Common myeloid progenitor, CD34-positive (primary cell): ENCODE data around the gene UST.

Experiments used
- CTCF ChIA-PET: fragments of 350-600 bp; sonication (Branson Sonifier 250); formaldehyde crosslinking; loops from one replicate; lab custom pipeline; 2021; ENCODE audit warnings: antibody characterized with exemption; lab: Charles Lee
- POLR2A ChIA-PET: fragments of 350-600 bp; sonication (Branson Sonifier 250); formaldehyde crosslinking; loops from one replicate; lab custom pipeline; 2021; ENCODE audit warnings: antibody characterized with exemption; lab: Charles Lee
- DNase-seq, 3 donors: peaks; one replicate each; pipeline versions ENCODE4 v3.0.0 to v3.0.0-alpha.2; 2013
- H3K27ac ChIP-seq, 2 experiments: 1 replicate in 1 of 2; 2 replicates in 1 of 2; pipeline ENCODE4 v1.7.0; 2013; ENCODE audit warnings: inconsistent platforms in 2 of 2, low read length in 2 of 2, mild to moderate bottlenecking in 2 of 2, low read depth in 1 of 2, moderate library complexity in 1 of 2; ENCODE audit not compliant: severe bottlenecking in 2 of 2, insufficient read depth in 1 of 2, poor library complexity in 1 of 2
- H3K27me3 ChIP-seq, 5 experiments: replicated peaks in 2 of 5; 1 replicate in 3 of 5; 2 replicates in 2 of 5; pipeline versions ENCODE4 v1.6.1 to v1.7.0; 2013; ENCODE audit warnings: low read length in 4 of 5, mild to moderate bottlenecking in 2 of 5, moderate library complexity in 2 of 5, inconsistent platforms in 1 of 5; ENCODE audit not compliant: insufficient read depth in 5 of 5, control insufficient read depth in 4 of 5
- H3K36me3 ChIP-seq, 4 experiments: 1 replicate in 2 of 4; 2 replicates in 2 of 4; pipeline versions ENCODE4 v1.6.1 to v1.7.0; 2013; ENCODE audit warnings: low read length in 3 of 4, control low read depth in 1 of 4, mild to moderate bottlenecking in 1 of 4; ENCODE audit not compliant: control insufficient read depth in 4 of 4, insufficient read depth in 4 of 4
- H3K4me1 ChIP-seq, 4 experiments: 1 replicate in 3 of 4; 2 replicates in 1 of 4; pipeline versions ENCODE4 v1.6.1 to v1.7.1; 2013; ENCODE audit warnings: low read length in 3 of 4, mild to moderate bottlenecking in 3 of 4, control low read depth in 1 of 4, inconsistent platforms in 1 of 4, moderate library complexity in 1 of 4; ENCODE audit not compliant: control insufficient read depth in 4 of 4, insufficient read depth in 4 of 4; ENCODE audit errors: control extremely low read depth in 1 of 4
- H3K4me3 ChIP-seq, 7 experiments: 1 replicate in 4 of 7; 2 replicates in 3 of 7; pipeline versions ENCODE4 v1.5.1 to v1.7.0; 2013; ENCODE audit warnings: mild to moderate bottlenecking in 7 of 7, low read length in 6 of 7, moderate library complexity in 6 of 7, inconsistent platforms in 2 of 7, low read depth in 2 of 7, control low read depth in 1 of 7; ENCODE audit not compliant: insufficient read depth in 4 of 7, control insufficient read depth in 1 of 7; ENCODE audit errors: extremely low read depth in 1 of 7
- H3K9me3 ChIP-seq, 5 experiments: 1 replicate in 4 of 5; 2 replicates in 1 of 5; pipeline versions ENCODE4 v1.6.1 to v1.7.1; 2013; ENCODE audit warnings: low read length in 4 of 5, mild to moderate bottlenecking in 2 of 5, inconsistent platforms in 1 of 5, low read depth in 1 of 5, moderate library complexity in 1 of 5; ENCODE audit not compliant: control insufficient read depth in 4 of 5, insufficient read depth in 2 of 5; ENCODE audit errors: control extremely low read depth in 1 of 5
- WGBS: methylation state at CpG from one replicate; pipeline ENCODE4 v1.1.5; 2013; ENCODE audit not compliant: insufficient coverage; 5-methylcytosine and 5-hydroxymethylcytosine counted together

UST gene

DNA sequence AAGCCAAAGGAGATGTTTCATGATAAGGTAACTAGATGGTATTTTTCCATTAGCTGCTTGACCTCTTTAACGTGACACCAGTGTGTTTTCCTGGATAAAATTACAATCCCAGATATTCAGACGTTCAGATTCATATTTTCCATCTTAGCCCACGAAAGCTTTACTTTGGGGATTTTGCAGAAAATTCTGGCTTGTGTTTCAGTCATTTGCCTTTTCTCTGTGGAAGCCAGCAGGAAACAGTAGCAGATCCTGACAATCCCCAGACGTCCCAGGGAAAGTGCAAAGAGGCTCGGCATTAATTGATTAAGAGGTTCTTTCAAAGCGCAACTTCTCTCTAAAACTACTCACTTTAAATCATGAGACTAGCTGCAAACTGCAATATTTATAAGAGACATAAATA, 243.6 kb downstream of the UST start:
- 97% methylated on average over 4 of the region's 6 CpGs for WGBS
- POLR2A ChIA-PET = no interaction called here
- CTCF ChIA-PET = no interaction called here

DNA sequence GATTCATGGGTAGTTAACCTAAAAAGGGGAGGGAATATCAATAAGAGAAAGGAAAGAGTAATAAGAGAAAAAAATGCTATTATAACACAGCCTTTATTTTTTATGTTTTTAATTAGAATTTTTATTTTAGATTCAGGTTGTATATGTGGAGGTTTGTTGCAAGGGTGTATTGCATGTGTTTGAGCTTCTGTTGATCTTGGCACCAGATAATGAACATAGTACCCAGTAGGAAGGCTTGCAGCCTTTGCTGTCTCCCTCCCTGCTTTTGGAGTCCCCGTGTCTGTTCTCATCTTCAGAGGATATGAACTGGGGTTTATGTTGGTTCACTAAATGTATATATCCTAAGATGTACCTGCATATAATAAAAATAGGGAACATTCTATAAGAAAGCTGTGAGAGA, 250.0 kb downstream of the UST start:
- Histone ChIP-seq H3K36me3 (no peaks in the 10 kb centered on the region), H3K27ac (no peak overlapping the region), H3K4me1 (peaks cover 4 to 24% (median 8%) of the 10 kb centered on the region in 4 experiments), H3K9me3 (peaks cover 0 to 10% (median 0%) of the 10 kb centered on the region in 5 experiments), H3K27me3 (no peaks in the 10 kb centered on the region), H3K4me3 (no peak overlapping the region)
- no peak for DNase-seq
- WGBS = no CpG with 5 or more reads among the region's 1 CpG
- ChIA-PET CTCF (no interaction called here), POLR2A (no interaction called here)

More for the DNA sequence above, 243.6 kb downstream of the UST start:
- no peak overlapping the region for H3K4me3 ChIP-seq
- no peak for DNase-seq
- H3K36me3 ChIP-seq = no peaks in the 10 kb centered on the region
- H3K9me3 ChIP-seq = peaks cover 0 to 3% (median 0%) of the 10 kb centered on the region in 5 experiments
- H3K27me3 ChIP-seq = no peaks in the 10 kb centered on the region
- H3K27ac ChIP-seq = no peak overlapping the region
- H3K4me1 ChIP-seq = no peaks in the 10 kb centered on the region

DNA sequence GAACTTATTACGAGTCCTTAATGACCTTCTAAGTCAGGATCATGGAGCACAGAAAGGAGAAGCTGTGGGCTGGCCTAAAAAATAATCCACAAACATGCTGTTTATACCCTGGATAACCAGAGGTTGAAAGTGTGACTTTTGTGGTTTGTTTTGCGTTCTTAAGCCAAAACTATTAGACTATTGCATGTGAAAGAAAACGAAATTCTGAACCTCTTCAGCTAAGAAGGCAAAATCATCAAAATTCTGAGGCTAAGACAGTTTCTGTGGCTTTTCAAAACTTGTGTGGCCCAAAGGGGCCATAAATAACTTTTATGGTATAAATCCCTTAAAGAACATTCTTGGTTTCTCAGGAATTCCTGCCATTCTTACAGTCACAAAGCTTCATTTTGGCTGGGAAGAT, 251.0 kb downstream of the UST start:
- no peak overlapping the region for H3K4me3 ChIP-seq
- H3K27ac ChIP-seq = no peak overlapping the region
- no peak for DNase-seq
- 95% methylated on average over 3 of the region's 3 CpGs for WGBS
- H3K27me3 ChIP-seq = no peaks in the 10 kb centered on the region
- peaks cover 0 to 10% (median 0%) of the 10 kb centered on the region in 5 experiments for H3K9me3 ChIP-seq
- CTCF ChIA-PET = interaction anchor here (0.6 to 1.1 kb wide), 2 partner anchors 28 to 1444 kb away, joined by 3 read pairs; no protein-coding TSS in a partner anchor
- no peaks in the 10 kb centered on the region for H3K36me3 ChIP-seq
- peaks cover 4 to 24% (median 8%) of the 10 kb centered on the region in 4 experiments for H3K4me1 ChIP-seq
- POLR2A ChIA-PET = no interaction called here

DNA sequence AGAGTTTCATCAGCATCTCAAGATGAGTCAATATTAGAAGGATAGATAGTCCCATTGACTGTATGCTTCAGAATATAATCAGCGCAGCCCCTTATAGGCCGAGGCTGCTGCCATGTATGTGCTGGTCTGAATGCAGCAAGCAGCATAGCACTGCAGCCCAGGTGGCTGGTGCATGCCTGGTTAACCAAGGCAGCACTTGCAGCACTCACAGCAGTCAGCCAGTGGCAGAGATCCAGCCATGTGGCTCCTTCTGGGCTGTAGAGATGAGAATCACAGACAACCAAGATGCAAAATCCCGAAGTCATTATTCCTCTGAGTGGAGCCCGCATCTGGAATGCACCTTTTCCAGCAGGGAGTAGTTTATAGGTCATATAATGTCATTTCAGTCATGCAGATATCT, 251.9 kb downstream of the UST start:
- ChIA-PET CTCF (interaction anchor here (1.1 kb wide), 1 partner anchor 27 kb away, joined by 3 read pairs; no protein-coding TSS in a partner anchor), POLR2A (no interaction called here)
- Histone ChIP-seq H3K36me3 (no peaks in the 10 kb centered on the region), H3K27me3 (no peaks in the 10 kb centered on the region), H3K9me3 (peaks cover 0 to 8% (median 0%) of the 10 kb centered on the region in 5 experiments), H3K4me1 (peaks cover 4 to 24% (median 8%) of the 10 kb centered on the region in 4 experiments), H3K4me3 (no peak overlapping the region), H3K27ac (no peak overlapping the region)
- 96% methylated on average over 2 of the region's 4 CpGs for WGBS
- no peak for DNase-seq

DNA sequence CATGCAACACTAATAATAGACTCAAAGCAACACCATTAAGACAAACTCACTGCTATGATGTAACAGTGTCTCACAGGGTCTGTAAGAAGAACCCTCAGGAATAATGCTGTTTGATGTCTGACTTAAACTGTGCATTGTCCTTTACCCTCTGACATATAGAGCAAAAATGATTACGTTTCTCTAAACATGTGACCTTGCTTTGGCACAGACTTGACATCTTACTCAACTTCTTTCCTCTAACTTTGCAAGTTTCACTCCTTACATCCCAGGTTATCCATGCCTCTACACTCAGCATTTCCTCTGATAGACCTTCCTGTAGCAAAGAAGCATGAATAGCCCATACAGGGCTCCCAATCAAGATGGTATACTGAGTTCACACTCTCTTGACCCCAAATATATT, 252.7 kb downstream of the UST start:
- ChIA-PET CTCF (no interaction called here), POLR2A (no interaction called here)
- H3K4me1 ChIP-seq = peaks cover 4 to 24% (median 8%) of the 10 kb centered on the region in 4 experiments
- peaks cover 0 to under 1% (median 0%) of the 10 kb centered on the region in 4 experiments for H3K36me3 ChIP-seq
- DNase-seq = no peak
- 100% methylated on average over 1 of the region's 1 CpG for WGBS
- peaks cover 0 to 8% (median 0%) of the 10 kb centered on the region in 5 experiments for H3K9me3 ChIP-seq
- H3K4me3 ChIP-seq = no peak overlapping the region
- no peaks in the 10 kb centered on the region for H3K27me3 ChIP-seq
- H3K27ac ChIP-seq = no peak overlapping the region

DNA sequence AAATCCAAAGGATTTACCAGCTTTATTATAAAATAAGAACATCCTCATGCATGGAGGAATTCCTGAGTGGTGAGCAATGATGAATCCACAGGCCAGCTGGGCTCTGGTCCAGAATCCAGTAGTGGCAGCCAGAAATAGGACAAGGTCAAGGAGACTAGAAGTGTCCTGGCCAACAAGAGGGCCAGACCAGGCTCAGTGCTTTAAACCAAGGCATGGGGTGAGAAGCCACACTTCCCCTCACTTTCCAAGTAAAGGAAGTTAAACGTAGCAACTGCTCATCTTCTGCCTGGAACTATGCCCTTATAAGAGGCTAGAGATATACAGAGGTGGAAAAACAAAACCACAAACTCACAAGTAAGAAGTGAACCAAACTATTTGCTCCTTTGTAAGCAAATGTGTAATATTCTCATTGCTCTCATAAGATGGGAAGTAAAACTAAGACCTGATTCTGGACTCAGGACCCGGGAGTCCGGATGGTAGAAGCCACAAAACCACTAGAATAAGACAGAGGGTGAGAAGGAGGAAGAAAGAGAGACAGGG, 253.2 kb downstream of the UST start:
- H3K4me3 ChIP-seq = peak overlapping the region in 1 of 7 experiments; percentile 23
- H3K4me1 ChIP-seq = peaks cover 4 to 24% (median 8%) of the 10 kb centered on the region in 4 experiments
- no peak overlapping the region for H3K27ac ChIP-seq
- ChIA-PET POLR2A (no interaction called here), CTCF (no interaction called here)
- 50% methylated on average over 2 of the region's 3 CpGs for WGBS
- peak in 2 of 3 donors; percentile 53 to 62 for DNase-seq
- H3K27me3 ChIP-seq = no peaks in the 10 kb centered on the region
- peaks cover 0 to 8% (median 0%) of the 10 kb centered on the region in 5 experiments for H3K9me3 ChIP-seq
- H3K36me3 ChIP-seq = peaks cover 0 to 2% (median 0%) of the 10 kb centered on the region in 4 experiments

DNA sequence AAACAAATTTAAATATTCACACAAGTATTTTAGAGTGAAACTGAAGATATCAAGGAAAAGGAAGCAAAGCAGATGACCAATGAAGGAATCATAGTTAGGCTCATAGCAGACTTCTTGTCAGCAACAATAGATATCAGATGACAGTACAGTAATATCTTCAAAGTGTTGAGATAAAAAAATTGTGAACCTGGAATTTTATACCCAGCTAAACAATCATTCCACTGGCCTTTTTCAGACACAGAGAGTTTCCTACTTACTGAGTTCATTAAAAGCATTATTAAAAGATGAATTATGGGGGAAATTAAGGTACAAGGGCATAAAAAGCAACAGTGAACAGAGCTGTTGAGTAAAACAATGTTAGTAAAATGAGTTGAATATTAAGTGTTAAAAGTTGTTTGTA, 254.6 kb downstream of the UST start:
- Histone ChIP-seq H3K36me3 (peaks cover 0 to 2% (median 0%) of the 10 kb centered on the region in 4 experiments), H3K4me1 (peaks cover 4 to 24% (median 8%) of the 10 kb centered on the region in 4 experiments), H3K9me3 (peaks cover 0 to 8% (median 0%) of the 10 kb centered on the region in 5 experiments), H3K27ac (no peak overlapping the region), H3K4me3 (no peak overlapping the region), H3K27me3 (no peaks in the 10 kb centered on the region)
- DNase-seq = peak in 1 of 3 donors; percentile 11
- POLR2A ChIA-PET = no interaction called here
- CTCF ChIA-PET = interaction anchor here (0.7 kb wide), 1 partner anchor 743 kb away, joined by 3 read pairs; no protein-coding TSS in a partner anchor
